ENCODE data around the gene NUP58. TPM values are rescaled to one million over a fixed set of nuclear protein-coding genes. Genes with fewer than 3 reads are reported as not detected.
"Not testable (repeated sequence)": the region's sequence is repeated elsewhere in the genome, so short reads cannot be mapped to it uniquely, and the experiment has no call there.

Gene NUP58
- total RNA-seq, 1 donor from 2014 or later = 9.7 TPM

DNA sequence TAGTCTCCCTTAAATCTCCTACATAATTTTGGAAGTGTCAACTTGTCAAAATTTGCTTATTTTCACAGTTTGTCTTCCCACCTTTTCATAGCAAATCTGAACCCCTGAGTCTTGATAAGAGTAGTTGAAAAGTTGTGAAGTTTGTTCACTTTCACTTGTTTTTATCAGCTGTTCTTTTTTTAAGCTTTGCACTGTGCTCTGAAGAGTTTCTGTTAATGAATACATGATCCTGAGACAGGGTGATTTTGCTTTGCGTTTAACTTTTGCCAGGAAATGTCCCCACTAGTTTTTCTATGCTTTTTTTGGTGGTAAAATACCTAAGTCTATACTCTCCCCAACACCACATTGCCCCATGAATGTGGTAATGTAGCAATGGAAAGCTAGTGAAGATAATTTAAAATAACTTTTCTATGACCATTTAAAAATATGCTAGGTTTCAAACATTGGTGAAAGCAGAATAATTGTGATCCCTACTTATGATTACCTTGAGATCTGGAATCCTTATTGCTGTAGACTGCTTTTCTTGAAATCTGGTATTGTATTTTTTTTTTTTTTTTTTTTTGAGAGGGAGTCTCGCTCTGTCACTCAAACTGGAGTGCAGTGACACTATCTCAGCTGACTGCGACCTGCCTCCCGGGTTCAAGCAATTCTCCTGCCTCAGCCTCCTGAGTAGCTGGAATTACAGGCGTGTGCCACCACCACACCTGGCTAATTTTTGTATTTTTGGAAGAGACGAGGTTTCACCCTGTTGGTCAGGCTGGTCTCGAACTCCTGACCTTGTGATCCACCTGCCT lies 5.4 kb downstream of the NUP58 start:
- Histone ChIP-seq H3K27me3 (no peaks in the 10 kb centered on the region), H3K36me3 (peaks cover 16 to 26% of the 10 kb centered on the region in 2 donors), H3K27ac (no peak overlapping the region), H3K4me1 (peaks cover 0 to 8% of the 10 kb centered on the region in 2 donors), H3K4me3 (no peak overlapping the region), H3K9me3 (no peaks in the 10 kb centered on the region)
- intact Hi-C loops (cut with DNase I) = loop anchor here (10.0 kb wide), 1 partner anchor 1932 kb away; no protein-coding TSS in a partner anchor
- TF ChIP-seq CTCF (IDR thresholded peaks at IDR 0.05) = no peak
- DNase-seq (ENCODE audit: low spot score in 2 of 2) = no peak

DNA sequence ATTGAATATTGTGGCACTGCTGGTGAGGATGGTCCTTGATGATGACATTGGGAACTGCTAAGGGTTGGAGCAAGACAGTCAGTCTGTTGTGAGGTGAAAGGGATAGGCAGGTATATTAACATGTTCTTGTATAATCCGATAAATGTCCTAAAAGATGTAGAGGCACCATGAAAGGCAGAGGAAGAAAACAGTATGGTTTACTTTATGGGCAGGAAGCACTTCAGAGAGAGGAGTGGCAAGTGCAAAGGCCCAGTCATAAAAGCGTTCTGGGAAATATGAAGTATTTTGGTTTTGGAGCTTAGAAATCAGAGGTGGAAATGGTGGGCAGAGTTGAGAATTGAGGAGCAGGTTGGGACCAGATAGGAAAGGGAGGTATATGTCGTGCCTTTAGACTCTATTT lies 9.5 kb downstream of the NUP58 start:
- no peaks in the 10 kb centered on the region for H3K4me1 ChIP-seq
- H3K27me3 ChIP-seq = no peaks in the 10 kb centered on the region
- no peak overlapping the region for H3K4me3 ChIP-seq
- H3K27ac ChIP-seq = no peak overlapping the region
- no peak for TF ChIP-seq CTCF (IDR thresholded peaks at IDR 0.05)
- intact Hi-C loops (cut with DNase I) = no loop called here
- H3K36me3 ChIP-seq = peaks cover 47 to 62% of the 10 kb centered on the region in 2 donors
- no peak for DNase-seq (ENCODE audit: low spot score in 2 of 2)
- no peaks in the 10 kb centered on the region for H3K9me3 ChIP-seq

- H3K9me3 ChIP-seq; H3K4me1 ChIP-seq; H3K27me3 ChIP-seq; H3K27ac ChIP-seq; H3K4me3 ChIP-seq; DNase-seq (ENCODE audit: low spot score in 2 of 2); intact Hi-C loops (cut with DNase I): not testable (repeated sequence)
- peaks cover 51 to 81% of the 10 kb centered on the region in 2 donors for H3K36me3 ChIP-seq
These were observed 17.5 kb downstream of the NUP58 start for GRCh38 chr13:25318946-25319345.

DNA sequence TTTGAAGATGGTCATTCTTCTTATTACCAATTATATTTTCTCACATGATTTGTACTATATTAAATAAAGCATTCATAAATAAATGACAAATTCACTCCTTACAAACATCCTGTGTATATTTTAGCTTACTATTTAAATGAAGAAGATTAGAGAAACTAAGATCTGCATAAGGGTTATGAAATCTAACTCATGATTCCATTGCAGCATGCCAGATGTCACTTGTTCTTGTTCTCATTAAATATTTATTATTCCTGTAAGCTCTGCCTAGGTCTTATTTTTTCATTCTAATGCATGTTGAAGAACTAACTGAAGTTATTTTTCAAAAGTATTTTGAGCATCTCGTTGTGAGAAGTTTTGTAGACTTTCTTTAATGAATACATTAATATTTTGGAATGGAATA lies 18.3 kb downstream of the NUP58 start:
- intact Hi-C loops (cut with DNase I) = no loop called here
- H3K4me3 ChIP-seq = no peak overlapping the region
- H3K36me3 ChIP-seq = peaks cover 43 to 76% of the 10 kb centered on the region in 2 donors
- no peak for TF ChIP-seq CTCF (IDR thresholded peaks at IDR 0.05)
- H3K9me3 ChIP-seq = no peaks in the 10 kb centered on the region
- no peaks in the 10 kb centered on the region for H3K4me1 ChIP-seq
- no peaks in the 10 kb centered on the region for H3K27me3 ChIP-seq
- no peak for DNase-seq (ENCODE audit: low spot score in 2 of 2)
- no peak overlapping the region for H3K27ac ChIP-seq

- no peak overlapping the region for H3K27ac ChIP-seq
- no peaks in the 10 kb centered on the region for H3K4me1 ChIP-seq
- no peak overlapping the region for H3K4me3 ChIP-seq
- TF ChIP-seq CTCF (IDR thresholded peaks at IDR 0.05) = no peak
- DNase-seq (ENCODE audit: low spot score in 2 of 2) = no peak
- H3K27me3 ChIP-seq = no peaks in the 10 kb centered on the region
- H3K36me3 ChIP-seq = peaks cover 51 to 80% of the 10 kb centered on the region in 2 donors
- no peaks in the 10 kb centered on the region for H3K9me3 ChIP-seq
- intact Hi-C loops (cut with DNase I) = no loop called here
These were observed 22.7 kb downstream of the NUP58 start for GRCh38 chr13:25324100-25324499.

DNA sequence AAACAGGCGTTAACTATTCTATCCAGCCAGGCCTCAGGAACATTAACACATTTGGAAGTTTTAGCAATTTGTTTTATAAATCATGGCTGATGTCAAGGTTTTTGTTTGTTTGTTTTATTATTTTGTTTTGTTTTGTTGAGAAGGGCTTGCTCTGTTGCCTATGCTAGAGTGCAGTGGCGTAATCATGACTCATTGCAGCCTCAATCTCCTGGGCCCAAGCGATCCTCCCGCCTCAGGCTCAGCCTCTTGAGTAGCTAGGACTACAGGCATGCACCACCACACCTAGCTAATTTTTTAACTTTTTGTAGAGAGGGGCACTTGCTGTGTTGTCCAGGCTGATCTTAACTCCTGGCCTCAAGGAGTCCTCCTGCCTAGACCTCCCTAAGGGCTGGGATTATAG lies 28.3 kb downstream of the NUP58 start:
- no peaks in the 10 kb centered on the region for H3K9me3 ChIP-seq
- H3K36me3 ChIP-seq = peaks cover 40 to 76% of the 10 kb centered on the region in 2 donors
- no peaks in the 10 kb centered on the region for H3K27me3 ChIP-seq
- DNase-seq (ENCODE audit: low spot score in 2 of 2) = no peak
- H3K4me1 ChIP-seq = no peaks in the 10 kb centered on the region
- intact Hi-C loops (cut with DNase I) = no loop called here
- no peak overlapping the region for H3K4me3 ChIP-seq
- TF ChIP-seq CTCF (IDR thresholded peaks at IDR 0.05) = no peak
- no peak overlapping the region for H3K27ac ChIP-seq
